HG02571 (cell line): Measurements from ENCODE around the gene CDAN1.
"Not testable (repeated sequence)": the region's sequence is repeated elsewhere in the genome, so short reads cannot be mapped to it uniquely, and the experiment has no call there.

ENCODE experiments used
- ATAC-seq: cut with Tn5 transposase; IDR thresholded peaks from one replicate; pipeline ENCODE4 v1.9.1; 2021; ENCODE audit warnings: mild to moderate bottlenecking, moderate library complexity; ENCODE audit not compliant: unreplicated experiment

CDAN1 gene

GRCh38 chr15:42710662-42711061 is 26.3 kb downstream of the CDAN1 start:
- no peak for ATAC-seq

GRCh38 chr15:42707873-42708544 is 28.9 kb downstream of the CDAN1 start:
- no peak for ATAC-seq

- ATAC-seq = no peak
Measured at GRCh38 chr15:42707068-42707467, 29.9 kb downstream of the CDAN1 start.

GRCh38 chr15:42705336-42705735 is 31.6 kb downstream of the CDAN1 start:
- no peak for ATAC-seq

- no peak for ATAC-seq
Measured at GRCh38 chr15:42704492-42704926, 32.4 kb downstream of the CDAN1 start.

GRCh38 chr15:42696626-42697025 is 40.3 kb downstream of the CDAN1 start:
- no peak for ATAC-seq

- no peak for ATAC-seq
Measured at GRCh38 chr15:42695527-42696071, 41.3 kb downstream of the CDAN1 start.

GRCh38 chr15:42694398-42694797 is 42.5 kb downstream of the CDAN1 start:
- no peak for ATAC-seq

GRCh38 chr15:42693942-42694341 is 43.0 kb downstream of the CDAN1 start:
- no peak for ATAC-seq

GRCh38 chr15:42693496-42693895 is 43.4 kb downstream of the CDAN1 start:
- ATAC-seq = no peak

GRCh38 chr15:42692997-42693396 is 43.9 kb downstream of the CDAN1 start:
- no peak for ATAC-seq

GRCh38 chr15:42692536-42692935 is 44.4 kb downstream of the CDAN1 start:
- ATAC-seq = no peak

GRCh38 chr15:42691770-42692169 is 45.2 kb downstream of the CDAN1 start:
- ATAC-seq = no peak

GRCh38 chr15:42691308-42691707 is 45.6 kb downstream of the CDAN1 start:
- no peak for ATAC-seq

- no peak for ATAC-seq
Measured at GRCh38 chr15:42688301-42688700, 48.6 kb downstream of the CDAN1 start.

GRCh38 chr15:42687740-42688139 is 49.2 kb downstream of the CDAN1 start:
- ATAC-seq = no peak

- no peak for ATAC-seq
Measured at GRCh38 chr15:42686281-42686680, 50.6 kb downstream of the CDAN1 start.

- no peak for ATAC-seq
Measured at GRCh38 chr15:42681119-42681518, 55.8 kb downstream of the CDAN1 start.

- not testable (repeated sequence) for ATAC-seq
Measured at GRCh38 chr15:42680142-42680482, 56.8 kb downstream of the CDAN1 start.

- ATAC-seq = no peak
Measured at GRCh38 chr15:42679285-42680141, 57.4 kb downstream of the CDAN1 start.

- ATAC-seq = no peak
Measured at GRCh38 chr15:42675021-42675420, 61.9 kb downstream of the CDAN1 start.

GRCh38 chr15:42674472-42674871 is 62.5 kb downstream of the CDAN1 start:
- no peak for ATAC-seq
